Fibroblast of the conjunctiva (primary cell): ENCODE measurements around the gene GGA1.
"Not testable (repeated sequence)": the region's sequence is repeated elsewhere in the genome, so short reads cannot be mapped to it uniquely, and the experiment has no call there.

Source experiments
- DNase-seq: peaks from one replicate; pipeline ENCODE4 v3.0.0-alpha.2; 2010; ENCODE audit warnings: low read depth

Gene GGA1

DNA sequence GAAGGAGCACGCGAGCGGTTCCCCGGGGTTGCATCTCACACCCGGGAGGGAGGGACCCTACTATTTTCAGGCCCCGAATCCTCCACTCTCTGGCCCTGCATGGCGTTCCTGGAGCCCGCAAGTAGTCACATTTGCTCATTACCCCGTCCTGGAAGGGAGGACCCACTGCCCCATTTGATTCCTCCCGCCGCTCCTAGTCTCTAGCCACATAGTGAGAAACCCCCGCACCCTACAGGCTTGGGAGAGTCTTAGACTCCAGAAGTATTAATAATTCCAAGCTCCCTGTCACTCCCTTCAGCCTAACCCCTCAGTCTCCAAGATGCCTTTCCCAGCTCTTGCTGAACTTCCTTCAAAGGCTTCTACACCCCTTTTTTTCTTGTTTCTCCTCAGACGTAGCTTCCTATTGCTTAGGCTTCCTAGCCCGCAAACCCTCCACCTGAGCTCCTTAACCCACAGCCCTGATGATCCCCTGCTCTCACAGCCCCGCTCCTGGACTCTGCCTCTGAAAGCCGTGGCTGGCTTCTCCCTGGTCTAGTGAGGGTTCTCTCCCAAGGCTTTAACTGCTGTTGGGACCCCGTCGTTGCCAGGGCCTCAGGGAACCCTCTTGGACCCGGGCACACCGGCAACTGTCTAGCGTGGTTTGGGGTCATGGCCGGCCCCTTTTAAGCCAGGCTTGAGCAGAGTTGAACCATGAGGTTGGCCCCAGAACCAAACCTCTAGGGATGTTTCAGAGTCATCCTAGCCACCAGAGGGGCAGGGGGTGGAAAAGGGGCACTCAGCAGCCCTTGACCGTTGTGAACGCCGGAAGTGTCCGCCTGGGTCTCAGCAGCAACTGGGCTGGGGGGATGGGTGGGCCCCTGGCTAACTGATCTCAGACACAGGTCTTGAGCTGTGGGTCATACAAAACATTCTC is 862 bp downstream of the GGA1 start:
- no peak for DNase-seq

DNA sequence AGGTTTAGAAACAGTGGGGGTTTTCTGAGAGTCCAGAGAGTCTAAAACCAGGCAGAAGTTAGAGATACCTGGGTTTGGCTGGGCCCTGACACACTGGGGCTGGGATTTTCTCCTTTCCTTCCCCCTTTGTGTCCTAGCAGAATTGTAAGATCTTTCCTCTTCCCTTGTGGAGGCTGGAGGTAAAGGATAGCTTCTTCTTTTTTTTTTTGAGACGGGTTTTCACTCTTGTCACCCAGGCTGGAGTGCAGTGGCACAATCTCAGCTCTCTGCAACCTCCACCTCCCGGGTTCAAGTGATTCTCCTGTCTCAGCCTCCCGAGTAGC is 1.5 kb downstream of the GGA1 start:
- DNase-seq, result not testable (repeated sequence)

DNA sequence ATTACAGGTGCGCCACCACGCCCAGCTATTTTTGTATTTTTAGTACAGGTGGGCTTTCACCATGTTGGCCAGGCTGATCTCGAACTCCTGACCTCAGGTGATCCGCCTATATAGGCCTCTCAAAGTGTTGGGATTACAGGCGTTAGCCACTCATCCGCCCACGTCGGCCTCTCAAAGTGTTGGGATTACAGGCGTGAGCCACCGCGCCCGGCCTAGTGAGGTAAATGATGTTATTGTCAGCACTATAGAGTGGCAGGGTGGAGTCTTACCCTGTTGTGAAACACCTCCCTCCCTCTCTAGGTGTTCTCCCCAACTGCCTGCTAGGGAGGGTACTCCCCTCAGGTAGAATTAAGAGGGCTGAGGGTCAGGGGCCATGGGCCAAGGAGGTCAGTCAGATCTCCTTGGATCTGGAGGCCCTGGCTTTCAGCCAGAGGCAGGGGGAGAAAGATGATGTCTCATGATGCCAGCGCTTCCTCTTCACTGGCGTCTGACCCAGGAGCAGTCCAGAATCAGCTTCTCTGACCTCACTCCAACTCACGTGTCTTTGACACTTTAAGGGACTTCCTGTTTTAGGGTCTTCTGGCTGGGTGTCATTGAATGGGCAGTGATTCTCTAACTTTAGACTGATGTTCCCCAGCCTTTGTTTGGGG is 2.0 kb downstream of the GGA1 start:
- DNase-seq, result no peak

DNA sequence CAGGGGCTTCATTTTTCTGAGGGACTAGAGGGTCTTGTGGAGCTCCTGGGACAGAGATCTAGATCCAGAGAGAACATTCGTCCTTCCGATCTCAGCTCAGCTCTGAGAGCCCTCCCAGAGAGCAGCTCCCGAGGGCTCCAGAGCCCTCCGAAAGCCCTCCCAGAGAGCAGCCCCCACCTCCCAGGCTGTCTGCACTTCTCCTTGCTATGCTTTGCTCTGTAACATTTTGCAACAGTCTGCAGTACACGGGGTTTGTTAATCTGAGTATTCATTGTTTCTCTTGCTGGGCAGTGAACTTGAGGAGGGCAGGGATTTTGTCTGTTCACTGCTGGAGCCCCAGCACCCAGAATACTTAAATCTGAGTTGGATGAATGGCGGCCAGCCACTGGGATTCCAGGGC is 2.6 kb downstream of the GGA1 start:
- no peak for DNase-seq

DNA sequence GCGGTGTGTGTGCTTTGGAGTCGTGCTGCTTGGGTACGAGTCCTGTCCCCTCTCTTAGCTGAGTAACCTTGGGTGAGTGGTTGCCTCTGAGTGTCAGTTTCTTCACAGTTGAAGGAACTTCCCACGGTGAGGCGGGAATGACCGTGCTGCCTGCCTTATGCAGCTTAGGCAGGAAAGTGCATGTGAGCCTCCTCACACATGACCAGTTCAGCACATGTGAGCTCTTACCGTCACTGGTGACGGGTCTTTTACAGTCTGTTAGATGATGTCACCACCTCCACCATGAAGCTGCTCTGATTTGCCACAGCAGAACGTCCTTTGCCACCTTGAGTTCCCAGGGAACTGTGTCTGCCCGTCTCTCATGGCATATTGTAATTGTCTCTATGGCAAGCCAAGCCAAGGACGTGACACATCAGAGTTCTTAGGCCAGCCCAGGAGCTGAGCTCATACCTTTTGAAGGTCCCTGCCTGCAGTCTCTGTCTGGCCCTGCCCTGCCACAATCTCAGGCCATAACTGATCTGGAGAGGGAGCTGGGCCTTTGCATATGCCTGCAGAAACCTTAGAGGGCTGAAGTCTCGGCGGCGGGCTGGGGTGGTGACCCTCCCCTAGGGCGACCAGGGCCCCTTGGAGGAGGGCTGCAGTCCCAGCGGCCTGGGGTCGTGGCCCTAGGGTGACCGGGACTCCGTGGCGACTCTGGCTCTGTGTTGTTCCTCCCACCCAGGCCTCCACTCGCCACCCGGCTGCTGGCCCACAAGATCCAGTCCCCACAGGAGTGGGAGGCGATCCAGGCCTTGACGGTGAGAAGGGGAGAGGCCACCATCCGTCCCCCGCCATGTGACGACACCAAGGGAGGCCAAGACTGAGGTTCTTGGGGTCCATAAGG is 7.8 kb downstream of the GGA1 start:
- DNase-seq, result no peak

DNA sequence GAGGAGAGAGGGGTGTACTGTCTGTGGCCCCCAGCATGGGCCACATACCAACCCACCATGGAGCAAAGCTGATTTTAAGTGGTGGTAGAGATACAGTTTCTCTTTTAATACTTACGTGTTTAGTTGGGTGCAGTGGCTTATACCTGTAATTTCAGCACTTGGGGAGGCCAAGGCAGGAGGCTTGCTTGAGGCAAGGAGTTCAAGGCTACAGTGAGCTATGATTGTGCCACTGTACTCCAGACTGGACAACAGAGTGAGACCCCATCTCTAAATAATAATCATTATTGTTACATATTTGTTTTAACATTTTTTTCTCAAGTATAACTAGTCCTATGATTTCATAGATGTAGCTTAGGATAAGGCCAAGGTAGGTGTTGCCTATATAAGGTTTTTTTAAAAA is 8.8 kb downstream of the GGA1 start:
- no peak for DNase-seq

DNA sequence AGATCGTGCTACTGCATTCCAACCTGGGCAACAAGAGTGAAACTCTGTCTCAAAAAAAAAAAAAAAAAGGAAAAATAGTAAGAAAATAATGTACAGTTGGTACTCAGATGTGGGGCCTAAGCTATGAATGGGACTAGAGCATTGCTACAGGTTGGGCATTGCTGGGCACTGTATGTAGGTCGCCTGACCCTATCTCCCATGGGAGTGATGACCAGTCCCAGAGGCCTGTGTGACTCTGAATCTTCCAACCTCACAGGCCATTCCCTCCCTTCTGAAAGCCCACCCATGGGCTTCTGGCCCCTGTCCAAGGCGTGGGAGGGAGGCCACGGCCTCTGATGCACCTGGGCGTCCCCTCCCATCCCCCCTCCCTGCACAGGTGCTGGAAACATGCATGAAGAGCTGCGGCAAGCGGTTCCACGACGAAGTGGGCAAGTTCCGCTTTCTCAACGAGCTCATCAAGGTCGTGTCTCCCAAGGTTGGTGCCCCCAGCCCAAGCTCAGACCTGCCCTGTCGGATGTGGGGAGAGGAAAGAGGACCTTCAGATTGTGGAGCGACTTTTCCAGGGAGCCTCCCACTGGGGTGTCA is 9.5 kb downstream of the GGA1 start:
- DNase-seq, result no peak

DNA sequence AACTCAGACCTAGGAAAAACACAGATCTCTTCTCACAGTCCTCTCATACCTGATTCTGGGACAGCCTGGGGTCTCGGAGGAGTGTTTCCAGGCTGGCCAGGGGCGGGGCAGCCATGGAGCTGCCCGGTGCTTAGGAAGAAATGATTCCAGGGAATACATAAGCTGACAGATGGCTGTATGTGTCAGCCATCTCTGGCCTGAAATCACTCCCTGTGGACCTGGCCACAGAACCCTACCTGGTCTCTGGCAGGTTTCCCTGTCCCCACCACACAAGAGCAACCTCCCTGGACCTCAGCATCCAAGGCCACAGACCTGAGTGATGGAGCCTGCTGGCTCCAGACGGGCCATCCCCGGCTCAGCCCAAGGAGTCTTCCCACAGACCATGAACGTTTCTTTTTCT is 10.0 kb downstream of the GGA1 start:
- DNase-seq, result no peak

DNA sequence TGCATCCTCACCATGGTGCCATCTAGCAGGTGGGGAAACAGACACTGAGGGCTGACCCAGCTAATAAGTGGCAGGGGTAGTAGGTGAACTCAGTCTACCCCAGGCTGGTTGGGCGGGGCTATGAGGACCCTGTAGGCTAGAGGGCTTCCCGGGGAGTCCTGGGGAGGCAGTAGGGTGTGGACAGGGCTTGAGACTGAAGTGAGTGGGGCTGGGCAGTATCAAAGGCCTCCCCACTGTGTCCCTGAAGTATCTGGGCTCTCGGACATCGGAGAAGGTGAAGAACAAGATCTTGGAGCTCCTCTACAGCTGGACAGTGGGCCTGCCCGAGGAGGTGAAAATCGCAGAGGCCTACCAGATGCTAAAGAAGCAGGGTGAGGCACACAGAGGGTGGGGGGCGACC is 11.4 kb downstream of the GGA1 start:
- DNase-seq, result no peak

DNA sequence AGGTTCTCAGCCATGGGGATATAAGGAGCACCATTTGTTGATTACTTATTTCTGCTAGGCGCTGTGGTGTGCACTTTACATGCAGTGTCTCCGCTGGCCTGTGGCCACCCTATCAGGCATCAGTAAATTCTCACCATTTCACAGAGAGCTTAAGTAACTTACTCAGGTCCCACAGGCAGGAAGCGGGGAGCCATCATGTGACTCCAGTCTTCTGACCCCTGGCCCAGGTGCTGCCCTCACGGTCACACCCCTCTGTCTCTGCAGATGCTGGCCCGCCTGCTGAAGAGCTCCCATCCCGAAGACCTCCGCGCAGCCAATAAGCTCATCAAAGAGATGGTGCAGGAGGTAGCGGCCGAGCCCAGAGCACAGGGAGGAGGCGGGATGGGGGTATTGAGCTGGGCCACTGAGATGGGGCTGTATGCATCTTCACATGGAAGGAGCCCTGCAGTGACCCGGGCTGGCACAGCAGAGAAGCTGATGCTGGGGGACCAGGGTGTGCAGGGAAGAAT is 12.8 kb downstream of the GGA1 start:
- no peak for DNase-seq

DNA sequence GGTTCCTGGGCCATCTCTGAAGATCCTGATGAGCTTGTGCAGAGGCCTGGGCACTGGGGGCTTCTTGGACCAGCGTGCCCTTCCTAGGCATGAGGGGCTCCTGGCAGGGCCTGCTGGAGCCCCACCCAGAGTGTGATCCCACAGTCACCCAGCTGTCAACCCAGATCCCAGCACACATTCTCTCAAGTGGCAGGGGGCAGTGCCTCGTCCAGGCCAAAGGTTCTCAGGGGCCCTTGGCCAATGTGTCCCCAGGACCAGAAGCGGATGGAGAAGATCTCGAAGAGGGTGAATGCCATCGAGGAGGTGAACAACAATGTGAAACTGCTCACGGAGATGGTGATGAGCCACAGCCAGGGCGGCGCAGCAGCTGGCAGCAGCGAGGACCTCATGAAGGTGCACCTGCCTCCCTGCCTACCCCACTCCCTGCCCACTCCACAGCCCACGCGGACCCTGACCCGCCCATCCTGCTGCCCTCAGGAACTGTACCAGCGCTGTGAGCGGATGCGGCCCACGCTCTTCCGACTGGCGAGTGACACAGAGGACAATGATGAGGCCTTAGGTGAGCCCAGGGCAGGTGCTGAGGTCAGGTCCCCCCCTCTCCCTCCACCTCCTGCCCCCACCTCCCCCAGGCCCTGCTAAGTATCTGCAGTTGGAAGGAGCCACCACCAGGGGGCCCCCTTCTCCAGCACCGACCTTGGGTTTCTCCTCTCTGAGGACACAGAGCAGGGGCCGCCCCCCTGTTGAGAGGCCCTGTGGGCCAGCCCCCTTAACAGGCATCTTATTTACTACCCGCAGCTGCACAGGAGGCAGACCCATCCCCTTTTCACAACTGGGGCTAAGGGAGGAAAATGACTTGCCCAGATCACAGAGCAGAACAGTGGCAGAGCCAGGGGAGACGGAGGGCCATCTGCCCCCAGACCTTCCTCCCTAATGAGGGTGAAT is 14.7 kb downstream of the GGA1 start:
- no peak for DNase-seq

DNA sequence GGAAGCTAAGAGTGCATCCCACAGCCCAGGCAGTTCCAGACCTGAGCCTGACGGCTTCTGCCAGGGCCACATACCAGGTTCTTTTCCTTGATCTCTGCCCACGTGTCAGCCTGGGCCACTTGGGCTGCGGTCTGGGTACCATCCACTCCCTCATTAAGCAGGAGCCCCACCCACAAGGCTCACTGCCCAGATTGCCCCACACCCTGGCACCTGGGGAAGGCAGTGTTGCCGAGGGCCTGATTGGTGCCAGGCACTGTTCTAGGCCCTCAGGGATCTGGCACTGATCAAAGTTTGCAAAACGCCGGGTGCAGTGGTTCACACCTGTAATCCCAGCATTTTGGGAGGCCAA is 15.4 kb downstream of the GGA1 start:
- DNase-seq, result no peak

DNA sequence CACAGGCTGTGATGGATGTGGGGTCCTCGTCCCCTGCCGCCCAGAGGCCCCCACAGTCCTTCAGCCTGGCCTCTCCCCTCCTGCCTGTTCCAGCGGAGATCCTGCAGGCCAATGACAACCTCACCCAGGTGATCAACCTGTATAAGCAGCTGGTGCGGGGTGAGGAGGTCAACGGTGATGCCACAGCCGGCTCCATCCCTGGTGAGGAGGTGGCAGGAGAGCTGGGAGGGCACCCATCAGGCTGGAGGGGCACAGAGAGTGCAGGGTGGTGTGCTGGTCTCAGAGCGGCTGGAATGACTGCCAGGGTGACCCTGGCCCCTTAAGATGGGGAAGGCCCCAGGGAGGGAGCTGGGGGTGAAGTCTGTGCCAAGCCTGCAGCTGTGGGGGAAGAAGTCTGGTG is 16.2 kb downstream of the GGA1 start:
- DNase-seq, result no peak

DNA sequence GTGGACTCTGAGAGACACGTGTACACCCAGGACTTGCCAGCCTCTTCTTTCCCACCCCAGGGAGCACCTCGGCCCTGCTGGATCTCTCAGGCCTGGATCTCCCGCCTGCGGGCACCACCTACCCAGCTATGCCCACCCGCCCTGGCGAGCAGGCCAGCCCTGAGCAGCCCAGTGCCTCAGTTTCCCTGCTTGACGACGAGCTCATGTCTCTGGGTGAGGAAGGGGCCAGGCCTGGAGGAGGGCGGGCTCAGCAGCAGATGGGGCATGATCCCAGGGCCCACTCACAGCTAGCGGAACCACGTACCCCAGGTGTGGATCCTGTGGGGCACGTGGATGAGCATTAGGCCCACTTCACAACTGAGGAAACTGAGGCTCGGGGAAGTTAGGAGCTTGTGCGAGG is 17.1 kb downstream of the GGA1 start:
- DNase-seq, result no peak

DNA sequence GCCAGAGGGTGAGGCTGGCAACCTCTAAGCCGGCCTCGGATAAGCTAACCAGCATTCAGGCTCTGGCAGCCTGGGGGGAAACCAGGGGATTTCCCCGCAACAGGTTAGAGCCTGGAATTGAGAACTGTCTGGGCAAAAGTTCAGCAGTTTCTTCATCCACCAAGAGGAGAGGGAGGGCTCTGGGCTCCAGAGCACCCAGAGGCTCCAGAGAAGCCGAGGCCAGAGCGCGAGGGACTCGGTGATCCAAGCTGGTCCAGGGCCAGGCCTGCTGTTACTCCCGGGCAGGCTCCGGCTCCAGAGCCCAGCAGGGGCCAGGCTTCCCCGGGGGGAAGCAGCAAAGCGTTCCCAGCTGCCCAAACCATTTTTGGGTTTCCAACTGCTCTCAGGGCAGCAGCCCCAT is 17.5 kb downstream of the GGA1 start:
- DNase-seq, result peak; percentile 68

DNA sequence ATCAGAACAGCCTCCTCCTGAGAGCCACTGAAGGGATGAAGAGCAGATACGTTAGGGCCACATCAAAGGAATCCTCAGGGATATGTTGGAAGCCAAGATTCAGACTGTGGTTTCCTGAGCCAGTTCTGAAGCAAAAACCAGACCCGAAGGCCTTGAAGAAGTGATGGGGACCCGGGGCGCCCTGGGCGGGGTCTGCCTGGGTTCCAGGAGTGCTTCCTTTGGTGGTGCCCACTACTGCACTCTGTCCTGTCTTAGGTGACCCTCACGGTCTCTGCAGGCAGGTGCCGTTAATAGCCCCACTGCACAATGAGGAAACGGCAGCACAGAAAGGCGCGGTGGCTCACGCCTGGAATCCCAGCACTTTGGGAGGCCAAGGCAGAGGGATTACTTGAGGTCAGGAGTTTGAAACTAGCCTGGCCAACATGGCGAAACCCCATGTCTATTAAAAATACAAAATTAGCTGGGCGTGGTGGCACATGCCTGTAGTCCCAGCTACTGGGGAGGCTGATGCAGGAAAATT is 18.0 kb downstream of the GGA1 start:
- no peak for DNase-seq

DNA sequence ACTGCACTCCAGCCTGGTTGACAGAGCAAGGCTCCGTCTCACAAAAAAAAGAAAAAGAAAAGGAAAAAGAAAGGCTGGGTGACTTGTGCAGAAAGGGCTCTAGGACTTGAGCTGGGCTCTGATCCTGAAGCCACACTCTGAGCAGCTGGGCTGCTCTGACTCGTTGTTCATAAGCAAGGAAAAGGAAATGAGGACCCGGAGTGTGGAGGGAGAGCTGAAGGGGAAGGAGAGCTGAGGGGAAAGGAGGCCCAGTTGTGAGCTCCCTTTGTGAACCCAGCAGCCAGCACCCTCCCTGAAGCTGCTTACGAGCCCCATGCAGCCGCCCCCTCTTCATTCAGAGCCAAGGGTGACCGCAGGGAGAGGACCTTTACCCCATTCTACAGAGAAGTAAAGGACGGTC is 18.5 kb downstream of the GGA1 start:
- DNase-seq, result no peak

DNA sequence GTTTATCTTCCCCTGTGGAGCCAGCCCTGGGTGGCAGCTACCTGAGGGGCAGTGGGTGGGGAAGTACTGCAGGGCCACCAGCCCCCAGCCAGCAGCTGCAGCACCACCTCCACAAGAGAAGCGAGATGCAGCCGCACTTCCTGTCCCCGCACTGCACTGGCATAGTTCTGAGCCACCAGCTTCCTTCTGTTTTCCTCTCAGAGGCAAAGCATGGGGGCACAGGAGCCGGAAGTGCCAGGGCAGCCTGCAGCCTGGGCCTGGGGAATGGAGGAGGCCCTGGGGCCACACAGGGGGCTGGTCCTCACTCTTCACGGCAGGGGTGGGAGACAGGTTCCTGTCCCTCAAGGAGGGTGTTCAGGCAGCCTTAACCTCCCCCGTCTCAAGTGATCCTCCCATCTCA is 18.9 kb downstream of the GGA1 start:
- no peak for DNase-seq

DNA sequence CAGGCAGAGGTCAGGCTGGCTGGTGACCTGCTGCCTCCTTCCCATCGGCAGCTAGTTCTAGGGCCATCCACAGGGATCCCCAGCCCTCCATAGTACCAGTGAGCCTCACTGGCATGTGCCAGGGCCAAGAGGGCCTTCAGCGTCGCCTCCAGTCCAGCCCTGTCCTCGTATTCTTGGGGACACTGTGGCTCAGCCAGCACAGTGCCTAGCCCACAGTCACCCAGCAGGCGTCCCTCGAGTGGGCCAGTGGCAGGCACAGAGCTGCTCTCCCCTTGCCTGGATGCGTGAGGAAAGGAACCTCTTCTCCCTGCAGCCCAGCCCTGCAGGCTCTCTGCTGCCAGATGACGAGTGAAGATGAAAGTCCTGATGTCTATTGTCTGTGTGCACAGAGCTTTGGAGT is 20.2 kb downstream of the GGA1 start:
- no peak for DNase-seq

DNA sequence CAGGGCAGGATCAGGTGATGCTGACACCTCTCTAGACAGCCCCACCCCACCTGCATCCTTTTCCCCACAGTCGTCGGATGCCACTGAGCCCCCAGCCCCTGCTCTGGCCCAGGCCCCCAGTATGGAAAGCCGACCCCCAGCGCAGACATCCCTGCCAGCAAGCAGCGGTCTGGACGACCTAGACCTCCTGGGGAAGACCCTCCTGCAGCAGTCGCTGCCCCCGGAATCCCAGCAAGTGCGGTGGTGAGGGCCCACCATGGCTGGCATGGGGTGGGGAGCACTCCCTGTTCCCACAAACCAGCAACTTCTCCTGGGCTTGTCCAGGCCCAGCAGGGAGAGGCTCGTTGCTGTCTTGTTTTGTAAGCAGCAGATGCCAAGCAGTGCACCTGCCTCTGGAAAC is 21.3 kb downstream of the GGA1 start:
- DNase-seq, result no peak

DNA sequence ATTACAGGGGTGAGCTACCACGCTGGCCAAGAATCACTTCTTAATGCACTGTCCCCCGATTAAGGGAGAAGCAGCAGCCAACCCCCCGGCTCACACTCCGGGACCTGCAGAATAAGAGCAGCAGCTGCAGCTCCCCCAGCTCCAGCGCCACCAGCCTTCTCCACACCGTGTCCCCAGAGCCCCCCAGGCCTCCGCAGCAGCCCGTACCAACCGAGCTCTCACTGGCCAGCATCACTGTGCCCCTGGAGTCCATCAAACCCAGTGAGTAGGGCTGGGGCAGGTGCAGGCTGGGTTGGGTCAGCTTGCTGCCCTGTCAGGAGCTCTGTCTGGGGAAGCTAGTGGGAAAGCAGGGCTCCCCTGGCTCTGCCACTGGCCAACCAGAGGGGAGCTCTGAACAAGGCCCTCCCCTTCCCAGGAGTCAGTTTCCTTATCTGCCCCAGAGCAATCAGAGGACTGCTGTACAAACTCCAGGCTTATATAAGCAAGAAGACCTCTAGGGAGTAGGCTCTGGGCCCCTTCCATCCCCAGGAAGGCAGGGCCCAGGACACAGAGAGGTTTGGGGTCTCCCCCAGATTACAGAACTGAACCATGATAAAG is 22.3 kb downstream of the GGA1 start:
- DNase-seq, result no peak
